Progenitor cell of endocrine pancreas (in vitro differentiated cells): Measurements from ENCODE around the gene GDF10. TPM values are rescaled to one million over a fixed set of nuclear protein-coding genes. Genes with fewer than 3 reads are reported as not detected.

Experiments
- DNase-seq: peaks from one replicate; pipeline ENCODE4 v3.0.0; 2021; ENCODE audit warnings: low spot score; ENCODE audit not compliant: unreplicated experiment
- H3K27ac Mint-ChIP-seq: 2 replicates; pipeline ENCODE4 v1.8.0; 2021; ENCODE audit warnings: mild to moderate bottlenecking, moderate library complexity, mixed read lengths
- H3K27me3 Mint-ChIP-seq: 2 replicates; pipeline ENCODE4 v1.8.0; 2021; ENCODE audit warnings: mixed read lengths
- H3K36me3 Mint-ChIP-seq: 2 replicates; pipeline ENCODE4 v1.8.0; 2022; ENCODE audit warnings: mixed read lengths; ENCODE audit not compliant: insufficient read depth
- H3K4me1 Mint-ChIP-seq: 2 replicates; pipeline ENCODE4 v1.8.0; 2021; ENCODE audit warnings: low read depth, mixed read lengths
- H3K4me3 Mint-ChIP-seq: 2 replicates; pipeline ENCODE4 v1.8.0; 2021; ENCODE audit warnings: low read depth, mild to moderate bottlenecking, moderate library complexity, mixed read lengths
- H3K9me3 Mint-ChIP-seq: 2 replicates; pipeline ENCODE4 v1.8.0; 2021; ENCODE audit warnings: low read depth, mixed read lengths
- total RNA-seq: library from RNA; stranded (reverse); gene quantifications from 2 replicates; pipeline ENCODE4 v1.2.1, GENCODE V29; 2021
- TF ChIP-seq, protein P1 (sequence below): fragments of 200-600 bp; sonication (generic); IDR thresholded peaks from one replicate; pipeline ENCODE4 v1.5.0; 2021; ENCODE audit warnings: antibody characterized with exemption, mild to moderate bottlenecking; ENCODE audit not compliant: unreplicated experiment

GDF10 gene
- total RNA-seq, 1 donor from 2014 or later = not detected

GRCh38 chr10:47339186-47339735 lies 39.3 kb downstream of the GDF10 start:
- Mint-ChIP-seq H3K4me1 (no peaks in the 10 kb centered on the region), H3K9me3 (no peaks in the 10 kb centered on the region), H3K36me3 (no peaks in the 10 kb centered on the region), H3K27me3 (peaks cover 36% of the 10 kb centered on the region), H3K4me3 (no peak overlapping the region), H3K27ac (no peak overlapping the region)
- DNase-seq = no peak
- TF ChIP-seq, protein P1, sequence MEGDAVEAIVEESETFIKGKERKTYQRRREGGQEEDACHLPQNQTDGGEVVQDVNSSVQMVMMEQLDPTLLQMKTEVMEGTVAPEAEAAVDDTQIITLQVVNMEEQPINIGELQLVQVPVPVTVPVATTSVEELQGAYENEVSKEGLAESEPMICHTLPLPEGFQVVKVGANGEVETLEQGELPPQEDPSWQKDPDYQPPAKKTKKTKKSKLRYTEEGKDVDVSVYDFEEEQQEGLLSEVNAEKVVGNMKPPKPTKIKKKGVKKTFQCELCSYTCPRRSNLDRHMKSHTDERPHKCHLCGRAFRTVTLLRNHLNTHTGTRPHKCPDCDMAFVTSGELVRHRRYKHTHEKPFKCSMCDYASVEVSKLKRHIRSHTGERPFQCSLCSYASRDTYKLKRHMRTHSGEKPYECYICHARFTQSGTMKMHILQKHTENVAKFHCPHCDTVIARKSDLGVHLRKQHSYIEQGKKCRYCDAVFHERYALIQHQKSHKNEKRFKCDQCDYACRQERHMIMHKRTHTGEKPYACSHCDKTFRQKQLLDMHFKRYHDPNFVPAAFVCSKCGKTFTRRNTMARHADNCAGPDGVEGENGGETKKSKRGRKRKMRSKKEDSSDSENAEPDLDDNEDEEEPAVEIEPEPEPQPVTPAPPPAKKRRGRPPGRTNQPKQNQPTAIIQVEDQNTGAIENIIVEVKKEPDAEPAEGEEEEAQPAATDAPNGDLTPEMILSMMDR = no peak

GRCh38 chr10:47339759-47340607 lies 40.0 kb downstream of the GDF10 start:
- no peak for DNase-seq
- TF ChIP-seq, protein P1 = no peak
- H3K4me1 Mint-ChIP-seq = no peaks in the 10 kb centered on the region
- no peaks in the 10 kb centered on the region for H3K9me3 Mint-ChIP-seq
- H3K36me3 Mint-ChIP-seq = no peaks in the 10 kb centered on the region
- H3K27ac Mint-ChIP-seq = no peak overlapping the region
- peaks cover 36% of the 10 kb centered on the region for H3K27me3 Mint-ChIP-seq
- no peak overlapping the region for H3K4me3 Mint-ChIP-seq

GRCh38 chr10:47340608-47341170 lies 40.7 kb downstream of the GDF10 start:
- H3K4me3 Mint-ChIP-seq = no peak overlapping the region
- peak; percentile 74 for DNase-seq
- TF ChIP-seq, protein P1 = peak; percentile 96
- H3K9me3 Mint-ChIP-seq = no peaks in the 10 kb centered on the region
- no peaks in the 10 kb centered on the region for H3K36me3 Mint-ChIP-seq
- H3K4me1 Mint-ChIP-seq = no peaks in the 10 kb centered on the region
- no peak overlapping the region for H3K27ac Mint-ChIP-seq
- H3K27me3 Mint-ChIP-seq = peaks cover 35% of the 10 kb centered on the region

DNA sequence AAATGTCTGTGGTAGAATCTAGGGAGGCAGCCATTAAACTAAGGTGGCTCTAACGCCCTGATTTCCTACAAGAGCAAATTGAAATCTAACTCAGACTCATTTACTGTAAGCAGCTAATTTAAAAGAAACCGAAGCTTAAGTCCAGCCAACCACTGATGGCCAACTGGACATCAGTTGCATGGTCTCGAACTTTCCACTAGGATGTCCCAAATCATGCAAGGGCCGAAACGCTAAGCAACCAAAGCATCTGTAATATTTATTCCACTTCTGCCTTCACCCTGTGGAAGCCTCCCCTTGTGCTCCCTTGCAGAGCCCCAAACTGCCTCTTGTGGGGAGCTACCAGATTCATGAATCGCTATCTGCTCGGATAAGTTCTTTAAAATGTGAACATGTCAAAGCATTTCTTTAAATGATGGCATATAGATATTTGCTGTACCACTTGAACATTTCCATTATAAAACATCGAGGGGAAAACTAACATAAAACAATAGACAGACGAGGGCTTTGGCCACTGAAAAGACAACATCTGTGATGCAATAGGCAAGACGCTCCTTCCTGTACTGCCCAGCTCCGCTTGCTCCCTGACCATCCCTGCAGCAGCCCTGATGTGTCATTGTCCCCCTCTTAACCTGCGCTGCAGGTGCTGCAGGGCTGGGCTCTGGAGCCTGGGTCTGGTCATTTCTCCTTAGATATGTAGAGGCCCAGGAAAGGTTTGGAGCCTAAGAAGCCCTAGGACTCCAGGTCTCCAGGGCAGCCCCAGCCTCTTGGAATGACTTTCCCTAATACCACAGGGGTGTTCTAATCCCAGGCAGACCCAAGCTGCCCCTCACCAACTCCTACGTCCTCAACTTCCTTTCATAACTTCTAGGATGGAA lies 45.2 kb downstream of the GDF10 start:
- H3K27me3 Mint-ChIP-seq = peaks cover 20% of the 10 kb centered on the region
- no peaks in the 10 kb centered on the region for H3K9me3 Mint-ChIP-seq
- H3K27ac Mint-ChIP-seq = no peak overlapping the region

More for the DNA sequence above, 45.2 kb downstream of the GDF10 start:
- TF ChIP-seq, protein P1 = no peak
- Mint-ChIP-seq H3K4me3 (no peak overlapping the region), H3K4me1 (peaks cover 2% of the 10 kb centered on the region), H3K36me3 (no peaks in the 10 kb centered on the region)
- DNase-seq = no peak
